Adrenal gland (tissue), 5 donors: ENCODE measurements around the gene RAB10.

ENCODE experiments used
- POLR2A ChIP-seq, 2 donors: fragments of 450-650 bp; IDR thresholded peaks; one replicate each; pipeline ENCODE4 v1.6.1; 2017; ENCODE audit warnings: antibody characterized with exemption in 2 of 2, mild to moderate bottlenecking in 2 of 2, moderate library complexity in 1 of 2
- TF ChIP-seq, protein P1 (sequence below), 6 experiments: fragments of 450-650 bp in 4 of 6; fragments of 200-600 bp in 2 of 6; sonication (generic) in 1 of 6; IDR thresholded peaks; 1 replicate in 5 of 6; 2 replicates in 1 of 6; pipeline versions ENCODE4 v1.5.1 to v1.8.0; 2016 to 2021; ENCODE audit warnings: antibody characterized with exemption in 6 of 6, mild to moderate bottlenecking in 2 of 6, moderate library complexity in 1 of 6
- donor health status: DM: no; HTN: no; CAD: no.

DNA sequence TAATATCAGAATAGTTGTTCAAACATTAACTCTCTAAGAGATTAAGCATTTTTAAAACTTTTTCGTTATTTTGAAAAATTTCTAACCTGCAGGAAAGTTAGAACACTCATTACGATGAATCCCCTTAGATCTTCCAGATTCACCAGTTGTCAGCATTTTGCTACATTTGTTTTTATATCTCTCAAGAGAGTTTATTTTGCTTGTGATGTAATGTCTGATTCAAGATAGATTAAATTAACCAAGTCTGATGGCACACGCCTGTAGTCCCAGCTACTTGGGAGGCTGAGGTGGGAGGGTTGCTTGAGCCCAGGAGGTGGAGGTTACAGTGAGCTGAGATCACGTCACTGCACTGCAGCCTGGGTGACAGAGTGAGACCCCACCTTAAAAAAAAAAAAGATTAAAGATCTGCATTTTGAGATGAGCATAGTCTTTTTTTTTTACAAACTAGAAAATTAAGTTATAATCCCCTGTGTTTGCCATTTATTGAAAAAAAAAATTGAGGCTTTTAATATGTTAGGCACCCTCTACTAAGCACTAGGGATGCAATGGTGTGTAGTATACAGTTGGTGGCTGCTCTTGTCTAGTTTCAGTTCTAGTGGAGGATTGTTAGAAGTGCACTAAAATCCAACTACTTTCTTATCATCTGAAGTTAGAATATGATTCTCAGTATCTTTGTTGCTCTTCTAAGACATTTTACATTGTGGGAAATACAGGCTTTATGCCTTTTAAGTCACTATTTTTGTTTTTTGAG is 20.9 kb downstream of the RAB10 start:
- TF ChIP-seq, protein P1, sequence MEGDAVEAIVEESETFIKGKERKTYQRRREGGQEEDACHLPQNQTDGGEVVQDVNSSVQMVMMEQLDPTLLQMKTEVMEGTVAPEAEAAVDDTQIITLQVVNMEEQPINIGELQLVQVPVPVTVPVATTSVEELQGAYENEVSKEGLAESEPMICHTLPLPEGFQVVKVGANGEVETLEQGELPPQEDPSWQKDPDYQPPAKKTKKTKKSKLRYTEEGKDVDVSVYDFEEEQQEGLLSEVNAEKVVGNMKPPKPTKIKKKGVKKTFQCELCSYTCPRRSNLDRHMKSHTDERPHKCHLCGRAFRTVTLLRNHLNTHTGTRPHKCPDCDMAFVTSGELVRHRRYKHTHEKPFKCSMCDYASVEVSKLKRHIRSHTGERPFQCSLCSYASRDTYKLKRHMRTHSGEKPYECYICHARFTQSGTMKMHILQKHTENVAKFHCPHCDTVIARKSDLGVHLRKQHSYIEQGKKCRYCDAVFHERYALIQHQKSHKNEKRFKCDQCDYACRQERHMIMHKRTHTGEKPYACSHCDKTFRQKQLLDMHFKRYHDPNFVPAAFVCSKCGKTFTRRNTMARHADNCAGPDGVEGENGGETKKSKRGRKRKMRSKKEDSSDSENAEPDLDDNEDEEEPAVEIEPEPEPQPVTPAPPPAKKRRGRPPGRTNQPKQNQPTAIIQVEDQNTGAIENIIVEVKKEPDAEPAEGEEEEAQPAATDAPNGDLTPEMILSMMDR (IDR thresholded peaks at IDR 0.05), result peak in 1 of 6 experiments; percentile 7
- TF ChIP-seq POLR2A (IDR thresholded peaks at IDR 0.05), result no peak
